ENCODE measurements around the gene RPGR.
A peak's percentile ranks its signal among the peaks of the same experiment; 100 is the strongest.

The RPGR gene

GRCh38 chrX:38262715-38263620 lies 64.3 kb downstream of the RPGR start:
- DNase-seq (ENCODE audit: low read depth): no peak

- no peak for DNase-seq (ENCODE audit: low read depth)
Measured at GRCh38 chrX:38260231-38260630, 67.1 kb downstream of the RPGR start.

GRCh38 chrX:38256019-38256418 lies 71.3 kb downstream of the RPGR start:
- no peak for DNase-seq (ENCODE audit: low read depth)

- no peak for DNase-seq (ENCODE audit: low read depth)
Measured at GRCh38 chrX:38249965-38250364, 77.3 kb downstream of the RPGR start.

GRCh38 chrX:38247051-38247450 lies 80.3 kb downstream of the RPGR start:
- DNase-seq (ENCODE audit: low read depth): no peak

- no peak for DNase-seq (ENCODE audit: low read depth)
Measured at GRCh38 chrX:38240541-38240940, 86.8 kb downstream of the RPGR start.

GRCh38 chrX:38236901-38237615 lies 90.3 kb downstream of the RPGR start:
- no peak for DNase-seq (ENCODE audit: low read depth)

- DNase-seq (ENCODE audit: low read depth): peak; percentile 42
Measured at GRCh38 chrX:38233891-38234667, 93.2 kb downstream of the RPGR start.

GRCh38 chrX:38232079-38232686 lies 95.1 kb downstream of the RPGR start:
- DNase-seq (ENCODE audit: low read depth): no peak

- DNase-seq (ENCODE audit: low read depth): no peak
Measured at GRCh38 chrX:38225093-38225492, 102.2 kb downstream of the RPGR start.

- DNase-seq (ENCODE audit: low read depth): no peak
Measured at GRCh38 chrX:38224160-38224559, 103.1 kb downstream of the RPGR start.

- no peak for DNase-seq (ENCODE audit: low read depth)
Measured at GRCh38 chrX:38221391-38221929, 105.8 kb downstream of the RPGR start.

GRCh38 chrX:38220415-38221390 lies 106.6 kb downstream of the RPGR start, which contains the start of gene SRPX:
TSS of gene SRPX (minus strand) at chrX:38220871. CDS start at chrX:38220792, 79 bp downstream.
- no peak for DNase-seq (ENCODE audit: low read depth)

- DNase-seq (ENCODE audit: low read depth): no peak
Measured at GRCh38 chrX:38220024-38220414, 107.3 kb downstream of the RPGR start.

All from GM04504 (cell line).